GM19351 (cell line): ENCODE data around the gene TNFRSF12A.
A peak's percentile ranks its signal among the peaks of the same experiment; 100 is the strongest.

Experiments used
- ATAC-seq: cut with Tn5 transposase; IDR thresholded peaks from one replicate; pipeline ENCODE4 v1.9.1; 2021; ENCODE audit warnings: mild to moderate bottlenecking, moderate library complexity; ENCODE audit not compliant: unreplicated experiment

TNFRSF12A gene

DNA sequence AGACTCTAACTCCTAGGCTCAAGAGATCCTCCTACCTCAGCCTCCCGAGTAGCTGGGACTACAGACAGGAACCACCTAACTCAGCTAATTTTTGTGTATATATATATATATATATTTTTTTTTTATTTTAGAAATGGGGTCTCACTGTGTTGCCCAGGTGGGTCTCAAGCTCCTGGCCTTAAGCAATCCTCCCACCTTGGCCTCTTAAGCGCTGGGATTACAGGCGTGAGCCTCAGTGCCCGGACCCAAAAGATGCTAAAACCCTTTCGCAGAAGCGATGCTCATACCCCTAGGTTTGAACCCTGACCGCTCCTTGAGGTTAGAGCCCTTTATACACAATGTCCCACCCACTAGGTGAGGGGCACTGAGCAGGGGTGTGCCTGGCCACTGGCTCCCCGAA is 9.7 kb upstream of the TNFRSF12A start:
- no peak for ATAC-seq

- ATAC-seq, result no peak
Measured at GRCh38 chr16:3012246-3012645, 7.9 kb upstream of the TNFRSF12A start.

DNA sequence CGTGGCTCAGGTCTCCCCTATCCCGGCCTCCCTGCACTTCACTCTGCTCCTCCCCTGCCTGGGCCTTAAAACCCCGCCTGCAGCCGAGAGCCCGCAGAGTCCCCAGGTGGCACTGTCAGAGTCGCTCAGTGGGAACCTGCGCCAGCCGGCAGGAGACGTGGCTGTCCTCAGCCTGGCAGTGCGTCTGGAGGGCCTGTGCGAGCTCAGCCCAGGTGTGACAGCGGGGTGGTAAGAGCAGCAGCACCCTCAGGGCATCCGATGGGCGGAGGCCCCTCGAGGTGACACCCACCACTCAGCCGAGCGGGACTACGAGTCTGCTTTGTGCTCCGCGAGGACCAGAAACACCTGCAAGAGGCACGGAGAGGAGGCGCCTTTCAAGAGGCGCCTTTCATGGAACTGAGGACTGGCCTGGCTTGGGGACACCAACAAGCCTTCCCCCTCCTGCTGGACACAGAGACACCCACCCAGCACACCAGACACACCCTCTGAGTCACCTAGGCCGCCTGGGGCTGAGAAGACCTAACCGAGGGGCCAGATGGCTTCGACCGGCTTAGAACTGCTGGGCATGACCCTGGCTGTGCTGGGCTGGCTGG is 7.2 kb upstream of the TNFRSF12A start, which contains the start of gene CLDN9:
CLDN9 (plus strand) TSS at position 96 of the 593 bp plus-strand sequence; CDS start at position 536, 440 bp downstream.
- no peak for ATAC-seq

DNA sequence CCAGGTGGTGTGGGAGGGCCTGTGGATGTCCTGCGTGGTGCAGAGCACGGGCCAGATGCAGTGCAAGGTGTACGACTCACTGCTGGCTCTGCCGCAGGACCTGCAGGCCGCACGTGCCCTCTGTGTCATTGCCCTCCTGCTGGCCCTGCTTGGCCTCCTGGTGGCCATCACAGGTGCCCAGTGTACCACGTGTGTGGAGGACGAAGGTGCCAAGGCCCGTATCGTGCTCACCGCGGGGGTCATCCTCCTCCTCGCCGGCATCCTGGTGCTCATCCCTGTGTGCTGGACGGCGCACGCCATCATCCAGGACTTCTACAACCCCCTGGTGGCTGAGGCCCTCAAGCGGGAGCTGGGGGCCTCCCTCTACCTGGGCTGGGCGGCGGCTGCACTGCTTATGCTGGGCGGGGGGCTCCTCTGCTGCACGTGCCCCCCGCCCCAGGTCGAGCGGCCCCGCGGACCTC is 6.6 kb upstream of the TNFRSF12A start:
- ATAC-seq, result no peak

DNA sequence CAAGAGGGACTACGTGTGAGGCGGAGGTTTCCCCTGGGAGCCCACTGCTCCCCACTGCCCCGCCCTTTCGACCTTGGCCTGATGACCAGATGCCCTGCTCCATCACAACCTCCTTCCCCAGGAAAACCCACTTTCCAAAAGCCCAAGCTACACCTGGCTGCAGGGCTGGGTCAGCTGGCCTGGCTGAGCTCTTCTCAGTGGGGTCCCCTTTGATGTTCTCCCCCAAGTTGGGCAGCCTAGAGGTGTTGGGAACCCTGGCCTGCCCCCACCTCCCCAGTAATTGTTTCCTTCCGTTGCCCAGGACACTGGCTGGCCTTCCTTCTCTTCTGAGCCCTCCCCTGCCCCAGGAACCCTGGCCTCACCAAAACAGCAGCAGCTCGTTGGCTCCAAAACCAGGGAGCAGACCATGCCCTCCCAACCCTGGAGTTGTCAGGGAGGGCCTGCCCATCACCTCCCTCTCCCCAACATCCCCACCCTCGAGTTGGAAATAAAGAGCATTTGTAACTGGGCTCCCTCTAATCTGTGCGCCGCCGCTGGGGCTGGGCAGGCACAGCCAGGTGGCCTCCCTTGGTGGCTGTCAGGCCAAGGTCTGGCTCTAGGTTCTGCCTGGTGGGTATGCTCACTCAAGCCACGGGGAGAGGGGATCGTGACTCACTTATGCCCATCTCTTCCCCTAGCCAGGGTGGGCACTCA is 6.0 kb upstream of the TNFRSF12A start:
- no peak for ATAC-seq

GRCh38 chr16:3014971-3015370 is 5.2 kb upstream of the TNFRSF12A start:
- ATAC-seq, result no peak

DNA sequence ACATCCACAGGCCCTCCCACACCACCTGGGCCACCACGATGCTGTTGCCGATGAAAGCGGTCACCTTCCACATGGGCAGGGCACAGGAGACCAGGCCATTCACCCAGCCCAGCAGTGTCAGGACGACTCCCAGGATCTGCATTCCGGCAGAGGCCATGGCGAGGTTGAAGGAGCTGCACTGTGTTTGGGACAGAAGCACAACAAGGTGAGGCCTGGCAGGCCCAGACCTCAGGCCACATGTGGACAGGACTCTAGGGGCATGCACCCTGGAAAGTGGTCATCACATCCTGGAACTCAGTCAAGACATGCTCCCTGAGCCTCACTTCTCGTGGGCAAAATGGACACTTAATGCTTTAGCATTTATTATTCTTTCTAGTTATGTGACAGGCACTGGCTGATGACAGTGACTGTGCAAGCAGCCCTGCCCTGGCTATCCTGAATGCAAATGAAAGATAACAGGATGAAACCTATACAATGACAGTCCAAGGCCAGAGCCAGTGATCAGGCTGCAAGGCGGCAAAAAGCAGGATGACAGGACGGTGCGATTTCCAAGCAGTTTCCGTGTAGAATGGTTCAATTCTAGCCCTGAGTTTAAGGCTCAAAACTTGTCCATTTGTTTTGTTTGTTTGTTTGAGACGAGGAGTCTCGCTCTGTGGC is 4.2 kb upstream of the TNFRSF12A start:
- ATAC-seq, result no peak

GRCh38 chr16:3017344-3017743 is 2.8 kb upstream of the TNFRSF12A start:
- no peak for ATAC-seq

- no peak for ATAC-seq
Measured at GRCh38 chr16:3017794-3018506, 2.2 kb upstream of the TNFRSF12A start, which contains the start of gene CLDN6. Gene CLDN6, minus strand, starts transcription at chr16:3018183. Its CDS starts 2,162 bp downstream, at chr16:3016021.

- ATAC-seq, result no peak
Measured at GRCh38 chr16:3019594-3020246, 448 bp upstream of the TNFRSF12A start.

DNA sequence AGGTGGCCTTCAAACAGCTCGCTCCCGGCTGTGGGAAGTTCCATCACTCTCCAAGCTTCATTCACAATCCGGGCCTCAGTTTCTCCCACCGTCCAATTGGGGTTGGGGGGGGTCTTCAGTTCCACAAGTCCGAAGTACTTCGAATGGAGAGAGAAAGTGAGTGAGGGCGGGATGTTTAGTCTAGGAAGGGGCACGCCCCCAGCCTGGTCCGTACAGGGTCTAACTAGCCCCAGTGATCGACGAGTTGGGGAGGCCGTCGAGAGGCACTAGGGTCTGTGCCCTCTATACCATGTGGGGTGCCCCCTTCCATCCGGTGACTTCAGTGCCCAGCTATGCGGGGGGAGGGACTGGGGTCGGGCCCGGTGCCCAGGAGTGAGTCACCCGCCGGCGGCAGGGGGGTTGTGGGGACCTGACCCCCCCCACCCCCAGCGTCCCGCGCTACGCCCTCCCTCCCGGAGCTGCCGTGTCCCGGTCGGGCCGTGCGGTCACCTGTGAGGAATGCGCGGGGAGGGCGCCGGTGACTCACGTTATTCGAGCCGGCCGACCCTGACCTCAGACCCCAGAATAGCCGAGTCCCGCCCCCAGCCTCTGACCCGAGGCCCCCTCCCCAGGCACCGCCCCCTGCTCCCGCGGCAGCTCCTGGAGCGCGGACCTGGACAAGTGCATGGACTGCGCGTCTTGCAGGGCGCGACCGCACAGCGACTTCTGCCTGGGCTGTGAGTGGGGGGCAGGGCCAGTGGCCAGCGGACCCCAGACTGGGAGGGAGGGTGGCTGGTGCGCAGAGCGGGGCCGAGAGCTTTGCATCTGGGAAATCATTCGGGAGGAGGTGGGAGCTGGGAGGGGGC is 658 bp downstream of the TNFRSF12A start:
- ATAC-seq, result no peak

- no peak for ATAC-seq
Measured at GRCh38 chr16:3021449-3022207, 1.5 kb downstream of the TNFRSF12A start.

- no peak for ATAC-seq
Measured at GRCh38 chr16:3022208-3022683, 2.1 kb downstream of the TNFRSF12A start.

DNA sequence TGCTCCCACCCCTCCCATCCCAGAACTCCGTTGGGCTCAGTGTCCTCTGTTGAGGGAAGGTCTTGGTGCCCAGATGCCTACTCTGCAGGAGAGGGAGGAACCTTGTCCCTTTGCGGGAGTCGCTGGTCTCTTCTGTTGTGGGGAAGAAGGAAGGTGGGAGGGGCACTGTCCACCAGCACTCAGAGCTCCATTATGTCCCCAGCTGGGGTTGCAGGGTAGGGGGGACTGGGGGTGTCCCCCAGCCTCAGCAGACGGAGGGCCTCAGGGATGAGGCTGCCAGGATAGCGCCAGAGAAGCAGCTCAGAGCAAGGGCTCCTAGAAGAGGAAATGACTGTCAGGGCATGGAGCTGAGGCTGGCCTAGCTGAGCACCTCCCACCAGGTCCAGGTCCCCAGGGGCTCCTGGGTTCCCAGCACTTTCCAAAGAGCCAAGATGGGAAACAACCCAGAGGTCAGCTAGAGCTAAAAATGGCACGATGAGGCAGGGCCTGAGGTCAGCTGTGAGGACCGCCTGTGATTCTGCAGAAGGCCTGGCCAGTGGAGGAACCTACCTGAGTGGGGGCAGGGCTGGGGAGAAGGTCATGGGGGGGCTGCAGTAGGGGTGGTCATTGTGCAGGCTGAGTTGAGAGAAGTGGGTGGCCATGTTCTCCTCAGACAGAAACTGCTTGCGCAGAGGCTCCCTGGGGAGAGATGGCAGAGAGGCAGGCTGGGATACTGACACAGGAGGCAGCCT is 2.7 kb downstream of the TNFRSF12A start:
- ATAC-seq, result no peak

GRCh38 chr16:3023415-3023668 is 3.2 kb downstream of the TNFRSF12A start:
- ATAC-seq, result no peak

GRCh38 chr16:3023669-3024478 is 3.7 kb downstream of the TNFRSF12A start, which contains the start of the genes HCFC1R1 and THOC6:
Gene HCFC1R1, minus strand, starts transcription at chr16:3023942. Its CDS starts 1 bp downstream, at chr16:3023941.
Gene THOC6, plus strand, starts transcription at chr16:3024035. Its CDS starts 292 bp downstream, at chr16:3024327.
- peak; percentile 74 for ATAC-seq
